Stomach (tissue), 9 donors: Measurements from ENCODE around the gene CHPT1. TPM values are rescaled to one million over a fixed set of nuclear protein-coding genes. Genes with fewer than 3 reads are reported as not detected.

ENCODE experiments used
- DNase-seq, 2 donors: peaks; one replicate each; pipeline versions ENCODE4 v3.0.0 to v3.0.0-alpha.2; 2013 to 2019
- H3K27ac ChIP-seq, 5 donors: fragments of 200-600 bp in 4 of 5; sonication (generic) in 4 of 5; one replicate each; pipeline ENCODE4 v1.5.1; 2013 to 2019; ENCODE audit warnings: mild to moderate bottlenecking in 1 of 5, moderate library complexity in 1 of 5
- H3K27me3 ChIP-seq, 3 donors: fragments of 200-600 bp; sonication (generic); one replicate each; pipeline ENCODE4 v1.5.1; 2017 to 2019; ENCODE audit warnings: mixed run types in 1 of 3
- H3K36me3 ChIP-seq, 4 donors: fragments of 200-600 bp; sonication (generic); 1 replicate in 3 of 4; 2 replicates in 1 of 4; pipeline ENCODE4 v1.5.1; 2016 to 2019
- H3K4me1 ChIP-seq, 4 donors: fragments of 200-600 bp; sonication (generic); one replicate each; pipeline ENCODE4 v1.5.1; 2016 to 2019
- H3K4me3 ChIP-seq, 4 donors: fragments of 200-600 bp; sonication (generic) in 3 of 4; one replicate each; pipeline ENCODE4 v1.5.1; 2016 to 2019; ENCODE audit warnings: mild to moderate bottlenecking in 1 of 4
- H3K9me3 ChIP-seq, 4 donors: fragments of 200-600 bp; sonication (generic); one replicate each; pipeline ENCODE4 v1.5.1; 2016 to 2019
- CTCF ChIP-seq, 7 experiments: fragments of 450-650 bp in 4 of 7; fragments of 200-600 bp in 3 of 7; sonication (generic) in 3 of 7; IDR thresholded peaks; one replicate each; pipeline ENCODE4 v1.5.1; 2016 to 2019; ENCODE audit warnings: antibody characterized with exemption in 7 of 7, control low read depth in 2 of 7, mild to moderate bottlenecking in 1 of 7
- EP300 ChIP-seq: sonication (generic); formaldehyde crosslinking; IDR thresholded peaks from one replicate; pipeline ENCODE4 v1.6.1; 2017; ENCODE audit warnings: antibody characterized with exemption
- POLR2A ChIP-seq, 4 donors: fragments of 450-650 bp; IDR thresholded peaks; one replicate each; pipeline ENCODE4 v1.6.1; 2016; ENCODE audit warnings: antibody characterized with exemption in 4 of 4, control low read depth in 2 of 4, mild to moderate bottlenecking in 1 of 4, moderate library complexity in 1 of 4
- POLR2AphosphoS5 ChIP-seq, 3 donors: sonication (generic); formaldehyde crosslinking; IDR thresholded peaks; one replicate each; pipeline ENCODE4 v1.6.1; 2016; ENCODE audit warnings: antibody characterized with exemption in 3 of 3
- WGBS, 5 donors: extraction: QIAGEN DNeasy Blood & Tissue Kit in 3 of 5; methylation state at CpG; one replicate each; pipeline versions ENCODE4 v1.1.5 to v1.1.7; 2013 to 2018; 5-methylcytosine and 5-hydroxymethylcytosine counted together
- intact Hi-C: fragments of 100-400 bp; cut with DNase I; formaldehyde crosslinking; loops from one replicate; pipeline ENCODE4 v1.15.1; 2023; ENCODE audit warnings: low total_unique reads
- polyA plus RNA-seq, 3 donors: library from polyadenylated mRNA; stranded (reverse); fragments of 200-250 nt; gene quantifications; one replicate each; pipeline ENCODE4 v1.2.3, GENCODE V29; 2013
- total RNA-seq, 5 donors: library from RNA; depleted of rRNA; stranded (reverse); fragments of >200 nt; gene quantifications; one replicate each; pipeline versions ENCODE4 v1.1.0 to v1.2.3, GENCODE V29; 2014 to 2016
- donor health status: healthy with polysubstance abuse.
- donor health status: Bipolar disorder and iron deficiency.
- donor health status: healthy.

The CHPT1 gene
- total and polyA plus RNA-seq, 8 donors = 34.2 to 618 (median 78.9) TPM

- H3K36me3 ChIP-seq = peaks cover 12 to 78% (median 73%) of the 10 kb centered on the region in 4 donors
Measured at GRCh38 chr12:101768781-101769180, 71.3 kb downstream of the CHPT1 start.

GRCh38 chr12:101769865-101770264 lies 72.4 kb downstream of the CHPT1 start:
- Histone ChIP-seq H3K9me3 (no peaks in the 10 kb centered on the region), H3K36me3 (peaks cover 12 to 67% (median 63%) of the 10 kb centered on the region in 4 donors), H3K4me1 (peaks cover 0 to 20% (median 2%) of the 10 kb centered on the region in 4 donors), H3K27me3 (no peaks in the 10 kb centered on the region), H3K4me3 (no peak overlapping the region), H3K27ac (no peak overlapping the region)
- intact Hi-C loops = loop anchor here (5.0 kb wide), 1 partner anchor 62 kb away; the partner anchor contains the start of gene GNPTAB
- no peak for DNase-seq
- no peak for TF ChIP-seq CTCF (IDR thresholded peaks at IDR 0.05)
- 81 to 90% (median 85%) methylated on average over 5 of the region's 5 CpGs for WGBS, 5 donors

More at GRCh38 chr12:101768781-101769180, 71.3 kb downstream of the CHPT1 start:
- Histone ChIP-seq H3K27me3 (no peaks in the 10 kb centered on the region), H3K9me3 (no peaks in the 10 kb centered on the region), H3K27ac (no peak overlapping the region), H3K4me3 (no peak overlapping the region), H3K4me1 (peaks cover 0 to 17% (median 2%) of the 10 kb centered on the region in 4 donors)
- intact Hi-C loops = loop anchor here (5.0 kb wide), 1 partner anchor 64 kb away; the partner anchor contains the start of gene GNPTAB
- DNase-seq = no peak
- 41 to 59% (median 56%) methylated on average over 2 of the region's 2 CpGs for WGBS, 5 donors
- TF ChIP-seq CTCF (IDR thresholded peaks at IDR 0.05) (no peak), POLR2AphosphoS5 (IDR thresholded peaks at IDR 0.05) (no peak), EP300 (no peak), POLR2A (IDR thresholded peaks at IDR 0.05) (no peak)

GRCh38 chr12:101772012-101772775 lies 74.8 kb downstream of the CHPT1 start:
- WGBS, 5 donors = 75 to 87% (median 84%) methylated on average over 5 of the region's 5 CpGs
- Histone ChIP-seq H3K4me3 (no peak overlapping the region), H3K4me1 (peaks cover 0 to 24% (median 2%) of the 10 kb centered on the region in 4 donors), H3K27ac (no peak overlapping the region), H3K36me3 (peaks cover 8 to 62% (median 53%) of the 10 kb centered on the region in 4 donors), H3K27me3 (no peaks in the 10 kb centered on the region), H3K9me3 (no peaks in the 10 kb centered on the region)
- no peak for DNase-seq
- intact Hi-C loops = no loop called here
- TF ChIP-seq EP300 (no peak), CTCF (IDR thresholded peaks at IDR 0.05) (no peak), POLR2AphosphoS5 (IDR thresholded peaks at IDR 0.05) (no peak), POLR2A (IDR thresholded peaks at IDR 0.05) (no peak)

GRCh38 chr12:101773650-101774162 lies 76.3 kb downstream of the CHPT1 start:
- Histone ChIP-seq H3K36me3 (peaks cover 8 to 55% (median 47%) of the 10 kb centered on the region in 4 donors), H3K4me3 (no peak overlapping the region), H3K27me3 (no peaks in the 10 kb centered on the region), H3K27ac (no peak overlapping the region), H3K4me1 (peaks cover 0 to 37% (median 2%) of the 10 kb centered on the region in 4 donors), H3K9me3 (no peaks in the 10 kb centered on the region)
- WGBS, 5 donors = 41 to 52% (median 49%) methylated on average over 2 of the region's 2 CpGs
- peak; percentile 70 to 86 for DNase-seq
- TF ChIP-seq POLR2AphosphoS5 (IDR thresholded peaks at IDR 0.05) = peak in 2 of 3 donors; percentile 6 to 59
- TF ChIP-seq CTCF (IDR thresholded peaks at IDR 0.05) = peak in 5 of 7 experiments; percentile 92 to 98 (median 93)
- no peak for TF ChIP-seq EP300
- intact Hi-C loops = no loop called here
